HCT116 (cell line): ENCODE measurements around the gene FGF1.
"Not testable (repeated sequence)": the region's sequence is repeated elsewhere in the genome, so short reads cannot be mapped to it uniquely, and the experiment has no call there.

Source experiments
- ATF3 ChIP-seq: IDR thresholded peaks from 2 replicates; pipeline ENCODE4 v1.6.1; 2012
- CBX3 ChIP-seq: IDR thresholded peaks from 2 replicates; pipeline ENCODE4 v1.6.1; 2012; ENCODE audit warnings: low read depth
- CEBPB ChIP-seq: IDR thresholded peaks from 2 replicates; pipeline ENCODE4 v1.6.1; 2012; ENCODE audit warnings: low read depth
- ELF1 ChIP-seq: IDR thresholded peaks from 2 replicates; pipeline ENCODE4 v1.6.1; 2012; ENCODE audit warnings: low read depth, borderline replicate concordance
- EZH2 ChIP-seq: fragments of 200-600 bp; sonication (generic); IDR thresholded peaks from 2 replicates; pipeline ENCODE4 v1.6.1; 2017; ENCODE audit warnings: antibody characterized with exemption, mixed run types
- EZH2phosphoT487 ChIP-seq: fragments of 200-600 bp; IDR thresholded peaks from 2 replicates; pipeline ENCODE4 v1.6.1; 2018; ENCODE audit warnings: antibody characterized with exemption, borderline replicate concordance
- JUND ChIP-seq: IDR thresholded peaks from 2 replicates; pipeline ENCODE4 v1.6.1; 2012
- POLR2A ChIP-seq: IDR thresholded peaks from 2 replicates; pipeline ENCODE4 v1.7.0; 2011; ENCODE audit warnings: borderline replicate concordance; ENCODE audit not compliant: insufficient read depth, insufficient read length; ENCODE audit errors: extremely low read depth
- RAD21 ChIP-seq: IDR thresholded peaks from 2 replicates; pipeline ENCODE4 v1.6.1; 2012; ENCODE audit warnings: low read depth, mild to moderate bottlenecking
- TCF7L2 ChIP-seq: IDR thresholded peaks from 2 replicates; pipeline ENCODE4 v1.7.0; 2011; ENCODE audit warnings: borderline replicate concordance, inconsistent platforms; ENCODE audit not compliant: insufficient read depth, insufficient read length; ENCODE audit errors: extremely low read depth
- ZNF274 ChIP-seq: fragments of 200-500 bp; sonication (Bioruptor generic); IDR thresholded peaks from 2 replicates; pipeline ENCODE4 v1.6.1; 2014; ENCODE audit warnings: mild to moderate bottlenecking, low read depth, low read length, inconsistent platforms
- TF ChIP-seq, protein P1 (sequence below), 3 experiments: fragments of 200-600 bp in 1 of 3; sonication (generic) in 1 of 3; IDR thresholded peaks in 2 of 3; conservative IDR thresholded peaks in 1 of 3; 2 replicates each; pipeline ENCODE4 v1.5.1; 2012 to 2017; ENCODE audit warnings: low read depth in 2 of 3, low read length in 2 of 3, antibody characterized with exemption in 1 of 3, borderline replicate concordance in 1 of 3, control low read depth in 1 of 3, mild to moderate bottlenecking in 1 of 3, mixed read lengths in 1 of 3, mixed run types in 1 of 3, moderate library complexity in 1 of 3; ENCODE audit not compliant: insufficient read depth in 1 of 3
- TF ChIP-seq, protein P2 (sequence below): IDR thresholded peaks from 2 replicates; pipeline ENCODE4 v1.6.1; 2012; ENCODE audit warnings: low read depth
- TF ChIP-seq, protein P3 (sequence below): IDR thresholded peaks from 2 replicates; pipeline ENCODE4 v1.6.1; 2011; ENCODE audit warnings: mild to moderate bottlenecking, low read length, moderate library complexity; ENCODE audit not compliant: insufficient replicate concordance; ENCODE audit errors: extremely low read depth

GRCh38 chr5:142648108-142648507 lies 37.8 kb downstream of the FGF1 start:
- TF ChIP-seq EZH2, CBX3, EZH2phosphoT487, ATF3, ZNF274, POLR2A, ELF1, RAD21, CEBPB, TCF7L2, JUND: not testable (repeated sequence)
- TF ChIP-seq, protein P1, sequence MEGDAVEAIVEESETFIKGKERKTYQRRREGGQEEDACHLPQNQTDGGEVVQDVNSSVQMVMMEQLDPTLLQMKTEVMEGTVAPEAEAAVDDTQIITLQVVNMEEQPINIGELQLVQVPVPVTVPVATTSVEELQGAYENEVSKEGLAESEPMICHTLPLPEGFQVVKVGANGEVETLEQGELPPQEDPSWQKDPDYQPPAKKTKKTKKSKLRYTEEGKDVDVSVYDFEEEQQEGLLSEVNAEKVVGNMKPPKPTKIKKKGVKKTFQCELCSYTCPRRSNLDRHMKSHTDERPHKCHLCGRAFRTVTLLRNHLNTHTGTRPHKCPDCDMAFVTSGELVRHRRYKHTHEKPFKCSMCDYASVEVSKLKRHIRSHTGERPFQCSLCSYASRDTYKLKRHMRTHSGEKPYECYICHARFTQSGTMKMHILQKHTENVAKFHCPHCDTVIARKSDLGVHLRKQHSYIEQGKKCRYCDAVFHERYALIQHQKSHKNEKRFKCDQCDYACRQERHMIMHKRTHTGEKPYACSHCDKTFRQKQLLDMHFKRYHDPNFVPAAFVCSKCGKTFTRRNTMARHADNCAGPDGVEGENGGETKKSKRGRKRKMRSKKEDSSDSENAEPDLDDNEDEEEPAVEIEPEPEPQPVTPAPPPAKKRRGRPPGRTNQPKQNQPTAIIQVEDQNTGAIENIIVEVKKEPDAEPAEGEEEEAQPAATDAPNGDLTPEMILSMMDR (IDR thresholded peaks at IDR 0.05 in 2 of 3, conservative IDR thresholded peaks at IDR 0.05 in 1 of 3; ENCODE audit: borderline replicate concordance in 1 of 3, insufficient read depth in 1 of 3, low read depth in 2 of 3, low read length in 2 of 3): not testable (repeated sequence)
- TF ChIP-seq, protein P2, sequence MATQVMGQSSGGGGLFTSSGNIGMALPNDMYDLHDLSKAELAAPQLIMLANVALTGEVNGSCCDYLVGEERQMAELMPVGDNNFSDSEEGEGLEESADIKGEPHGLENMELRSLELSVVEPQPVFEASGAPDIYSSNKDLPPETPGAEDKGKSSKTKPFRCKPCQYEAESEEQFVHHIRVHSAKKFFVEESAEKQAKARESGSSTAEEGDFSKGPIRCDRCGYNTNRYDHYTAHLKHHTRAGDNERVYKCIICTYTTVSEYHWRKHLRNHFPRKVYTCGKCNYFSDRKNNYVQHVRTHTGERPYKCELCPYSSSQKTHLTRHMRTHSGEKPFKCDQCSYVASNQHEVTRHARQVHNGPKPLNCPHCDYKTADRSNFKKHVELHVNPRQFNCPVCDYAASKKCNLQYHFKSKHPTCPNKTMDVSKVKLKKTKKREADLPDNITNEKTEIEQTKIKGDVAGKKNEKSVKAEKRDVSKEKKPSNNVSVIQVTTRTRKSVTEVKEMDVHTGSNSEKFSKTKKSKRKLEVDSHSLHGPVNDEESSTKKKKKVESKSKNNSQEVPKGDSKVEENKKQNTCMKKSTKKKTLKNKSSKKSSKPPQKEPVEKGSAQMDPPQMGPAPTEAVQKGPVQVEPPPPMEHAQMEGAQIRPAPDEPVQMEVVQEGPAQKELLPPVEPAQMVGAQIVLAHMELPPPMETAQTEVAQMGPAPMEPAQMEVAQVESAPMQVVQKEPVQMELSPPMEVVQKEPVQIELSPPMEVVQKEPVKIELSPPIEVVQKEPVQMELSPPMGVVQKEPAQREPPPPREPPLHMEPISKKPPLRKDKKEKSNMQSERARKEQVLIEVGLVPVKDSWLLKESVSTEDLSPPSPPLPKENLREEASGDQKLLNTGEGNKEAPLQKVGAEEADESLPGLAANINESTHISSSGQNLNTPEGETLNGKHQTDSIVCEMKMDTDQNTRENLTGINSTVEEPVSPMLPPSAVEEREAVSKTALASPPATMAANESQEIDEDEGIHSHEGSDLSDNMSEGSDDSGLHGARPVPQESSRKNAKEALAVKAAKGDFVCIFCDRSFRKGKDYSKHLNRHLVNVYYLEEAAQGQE: not testable (repeated sequence)
- TF ChIP-seq, protein P3, sequence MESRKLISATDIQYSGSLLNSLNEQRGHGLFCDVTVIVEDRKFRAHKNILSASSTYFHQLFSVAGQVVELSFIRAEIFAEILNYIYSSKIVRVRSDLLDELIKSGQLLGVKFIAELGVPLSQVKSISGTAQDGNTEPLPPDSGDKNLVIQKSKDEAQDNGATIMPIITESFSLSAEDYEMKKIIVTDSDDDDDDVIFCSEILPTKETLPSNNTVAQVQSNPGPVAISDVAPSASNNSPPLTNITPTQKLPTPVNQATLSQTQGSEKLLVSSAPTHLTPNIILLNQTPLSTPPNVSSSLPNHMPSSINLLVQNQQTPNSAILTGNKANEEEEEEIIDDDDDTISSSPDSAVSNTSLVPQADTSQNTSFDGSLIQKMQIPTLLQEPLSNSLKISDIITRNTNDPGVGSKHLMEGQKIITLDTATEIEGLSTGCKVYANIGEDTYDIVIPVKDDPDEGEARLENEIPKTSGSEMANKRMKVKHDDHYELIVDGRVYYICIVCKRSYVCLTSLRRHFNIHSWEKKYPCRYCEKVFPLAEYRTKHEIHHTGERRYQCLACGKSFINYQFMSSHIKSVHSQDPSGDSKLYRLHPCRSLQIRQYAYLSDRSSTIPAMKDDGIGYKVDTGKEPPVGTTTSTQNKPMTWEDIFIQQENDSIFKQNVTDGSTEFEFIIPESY: not testable (repeated sequence)
